A549 treated with AZD9567 at 1 μM for 4 hours (cell line): ENCODE data around the gene ATPAF1. TPM values are rescaled to one million over a fixed set of nuclear protein-coding genes. Genes with fewer than 3 reads are reported as not detected.

ENCODE experiments used
- total RNA-seq: library from RNA; stranded (reverse); fragments of 200-300 nt; extraction: Qiagen RNA extraction; gene quantifications from 5 replicates; pipeline ENCODE4 v1.2.3, GENCODE V29; 2022; ENCODE audit not compliant: insufficient read depth

The ATPAF1 gene
- total RNA-seq = 24.2 to 35.3 TPM (median 33.9 TPM) in 5 replicates

GRCh38 chr1:46667782-46668760, at the start of gene ATPAF1:
ATPAF1 (minus strand) TSS chr1:46668364; CDS start chr1:46668322, 42 bp downstream.

GRCh38 chr1:46671554-46671953, 3.4 kb upstream of the ATPAF1 start, which contains the start of gene TEX38:
TEX38 (plus strand) TSS chr1:46671854; CDS start chr1:46671935, 81 bp downstream.

GRCh38 chr1:46616277-46617107, 51.7 kb downstream of the ATPAF1 start, which contains the start of gene MOB3C:
MOB3C (minus strand) TSS chr1:46616811; CDS start chr1:46613321, 3,490 bp downstream.

GRCh38 chr1:46603858-46604549, 64.2 kb downstream of the ATPAF1 start, which contains the start of gene MKNK1:
MKNK1 (minus strand) TSS chr1:46604268; CDS start chr1:46583327, 20,941 bp downstream.

Other genes with a start within 250 kb of the ATPAF1 start
- 0.68 to 1.00 TPM (median 0.80 TPM) in 5 replicates for gene DMBX1, start 178.5 kb downstream of the ATPAF1 start, total RNA-seq
- not detected in 5 replicates for gene KNCN, start 116.7 kb downstream of the ATPAF1 start, total RNA-seq
- gene MKNK1, start 64.1 kb downstream of the ATPAF1 start, total RNA-seq = 20.5 to 29.1 TPM (median 21.0 TPM) in 5 replicates
- 2.1 to 3.8 TPM (median 3.1 TPM) in 5 replicates for gene MOB3C, start 51.6 kb downstream of the ATPAF1 start, total RNA-seq
- gene TEX38, start 3.5 kb upstream of the ATPAF1 start, total RNA-seq = 0.23 TPM in 1 of 5 replicates, not detected in the others
- gene EFCAB14, start 50.8 kb upstream of the ATPAF1 start, total RNA-seq = 22.2 to 38.2 TPM (median 27.9 TPM) in 5 replicates
- 0.09 TPM in 1 of 5 replicates, not detected in the others for gene CYP4B1, start 130.7 kb upstream of the ATPAF1 start, total RNA-seq